ENCODE measurements around the gene SPR. TPM values are rescaled to one million over a fixed set of nuclear protein-coding genes. Genes with fewer than 3 reads are reported as not detected.
A peak's percentile ranks its signal among the peaks of the same experiment; 100 is the strongest.

Gene SPR
- total and polyA plus RNA-seq, 2 of the 4 experiments (the other 2 are of a cell fraction), result 14.3 to 17.4 TPM

GRCh38 chr2:72920318-72921087, 33.3 kb downstream of the SPR start:
- in situ Hi-C loops (cut with MboI; ENCODE audit: low sequenced_read_pairs) (no loop called here), dilution Hi-C loops (cut with HindIII; ENCODE audit: low sequenced_read_pairs, unreplicated experiment) (no loop called here), intact Hi-C loops (cut with micrococcal nuclease) (no loop called here)
- no peaks in the 10 kb centered on the region for H3K9me1 ChIP-seq (ENCODE audit: insufficient read depth, low read length)
- H2AK5ac ChIP-seq (ENCODE audit: low read depth, low read length), result no peak overlapping the region
- ChIA-PET CTCF (no interaction called here), POLR2A (ENCODE audit: unreplicated experiment) (no interaction called here)
- H3K14ac ChIP-seq (replicated peaks; ENCODE audit: low read depth, low read length), result no peak overlapping the region
- H2BK20ac ChIP-seq (ENCODE audit: low read depth, low read length), result no peak overlapping the region
- no peak overlapping the region; the same call in 1 of the 2 replicates for H3K4me3 ChIP-seq (ENCODE audit: insufficient read depth, low read depth, low read length)
- H3K4me2 ChIP-seq (ENCODE audit: low read depth, low read length), result peak overlapping the region; percentile 59
- H2AK9ac ChIP-seq (replicated peaks; ENCODE audit: low read depth, low read length, poor library complexity), result no peak overlapping the region
- no peak overlapping the region for H2BK5ac ChIP-seq (ENCODE audit: low read depth, low read length, poor library complexity, severe bottlenecking)
- H3K18ac ChIP-seq (ENCODE audit: low read depth, low read length), result no peak overlapping the region
- no peak overlapping the region for H3K27ac ChIP-seq (ENCODE audit: insufficient read depth, low read length)
- 3% methylated on average over 25 of the region's 77 CpGs; no CpG with 5 or more reads in 1 of the 2 experiments for WGBS, 2 experiments (ENCODE audit: extremely low coverage in 2 of 2, insufficient read length in 1 of 2)
- no peak overlapping the region for H3K9ac ChIP-seq (ENCODE audit: low read depth, low read length)
- H2AFZ ChIP-seq (replicated peaks; ENCODE audit: low read length, poor library complexity), result peak overlapping the region; percentile 64
- no peak overlapping the region for H4K5ac ChIP-seq (ENCODE audit: low read depth, low read length)
- H3K56ac ChIP-seq (ENCODE audit: extremely low read depth, insufficient read depth, low read length), result no peak overlapping the region
- ATAC-seq (ENCODE audit: low read depth) (peak; percentile 21), DNase-seq (peak; percentile 30)
- H2BK120ac ChIP-seq (ENCODE audit: low read depth, low read length), result no peak overlapping the region
- no peak overlapping the region for H2BK15ac ChIP-seq (ENCODE audit: low read depth, low read length)
- TF ChIP-seq RAD21 (IDR thresholded peaks at IDR 0.05; ENCODE audit: low read length) (no peak), MAZ (IDR thresholded peaks at IDR 0.05; ENCODE audit: borderline replicate concordance, low read depth, low read length) (no peak), RFX5 (IDR thresholded peaks at IDR 0.05; ENCODE audit: low read depth, low read length) (no peak), CTCF (conservative IDR thresholded peaks at IDR 0.05; ENCODE audit: low read depth, low read length) (no peak), MAFK (IDR thresholded peaks at IDR 0.05; ENCODE audit: low read depth, low read length) (no peak)
- H4K91ac ChIP-seq (ENCODE audit: insufficient read depth, low read depth, low read length), result no peak overlapping the region
- no peaks in the 10 kb centered on the region for H3K36me3 ChIP-seq (ENCODE audit: control insufficient read depth, insufficient read depth, low read length)
- peaks cover 41% of the 10 kb centered on the region; the same call in 1 of the 2 replicates for H4K20me1 ChIP-seq (ENCODE audit: insufficient read depth, low read length)
- H3K4me1 ChIP-seq (ENCODE audit: control insufficient read depth, insufficient read depth, low read length), result peaks cover 2% of the 10 kb centered on the region; the same call in 1 of the 2 replicates
- no peak overlapping the region for H4K8ac ChIP-seq (ENCODE audit: low read depth in 2 of 2, low read length in 2 of 2)
- H3K23ac ChIP-seq (ENCODE audit: low read depth, low read length), result no peak overlapping the region; the same call in 1 of the 2 replicates
- peaks cover 99% of the 10 kb centered on the region for H3K27me3 ChIP-seq (ENCODE audit: control insufficient read depth, insufficient read depth, low read length)
- H3K4ac ChIP-seq (ENCODE audit: low read depth, low read length), result no peak overlapping the region
- no peaks in the 10 kb centered on the region for H3K79me1 ChIP-seq (ENCODE audit: low read depth in 1 of 2, low read length in 2 of 2)
- no TSS peak for BruUV-seq (replicated peaks)
- H3K9me3 ChIP-seq (ENCODE audit: control insufficient read depth, insufficient read depth, low read length), result peaks cover 25% of the 10 kb centered on the region
